GM23338 (cell line): ENCODE data around the gene PRAC1. TPM values are rescaled to one million over a fixed set of nuclear protein-coding genes. Genes with fewer than 3 reads are reported as not detected.
A peak's percentile ranks its signal among the peaks of the same experiment; 100 is the strongest.

Experiments used
- ATAC-seq: fragments of 200-7000 bp; cut with Tn5 transposase; 3 replicates; pipeline ENCODE4 v1.9.1; 2020
- DNase-seq: peaks from one replicate; pipeline ENCODE4 v3.0.0-alpha.2; 2015; ENCODE audit warnings: low spot score
- H2AFZ ChIP-seq: fragments of 200-600 bp; sonication (generic); 2 replicates; pipeline ENCODE4 v1.8.0; 2016; ENCODE audit warnings: antibody characterized with exemption, mild to moderate bottlenecking, moderate library complexity
- H3F3A ChIP-seq: fragments of 200-600 bp; sonication (generic); replicated peaks from 2 replicates; pipeline ENCODE4 v1.8.0; 2017; ENCODE audit warnings: antibody characterized with exemption, mixed run types, low read depth
- H3K27ac ChIP-seq: fragments of 200-600 bp; sonication (generic); 2 replicates; pipeline ENCODE4 v1.6.1; 2016; ENCODE audit warnings: low read depth
- H3K27me3 ChIP-seq: fragments of 200-600 bp; sonication (generic); 2 replicates; pipeline ENCODE4 v1.8.0; 2016; ENCODE audit warnings: mild to moderate bottlenecking, mixed run types, moderate library complexity; ENCODE audit not compliant: insufficient read depth
- H3K36me3 ChIP-seq: fragments of 200-600 bp; sonication (generic); 2 replicates; pipeline ENCODE4 v1.8.0; 2016; ENCODE audit warnings: mild to moderate bottlenecking; ENCODE audit not compliant: insufficient read depth
- H3K4me1 ChIP-seq: fragments of 200-600 bp; sonication (generic); 2 replicates; pipeline ENCODE4 v1.8.0; 2016; ENCODE audit warnings: mild to moderate bottlenecking, moderate library complexity; ENCODE audit not compliant: insufficient read depth
- H3K4me2 ChIP-seq: fragments of 200-600 bp; sonication (generic); 2 replicates; pipeline ENCODE4 v1.7.1; 2017; ENCODE audit warnings: mixed run types
- H3K4me3 ChIP-seq: fragments of 200-600 bp; sonication (generic); 2 replicates; pipeline ENCODE4 v1.6.1; 2016; ENCODE audit warnings: mixed run types
- H3K79me2 ChIP-seq: fragments of 200-600 bp; sonication (generic); replicated peaks from 2 replicates; pipeline ENCODE4 v1.8.0; 2017; ENCODE audit warnings: mild to moderate bottlenecking; ENCODE audit not compliant: insufficient read depth
- H3K9me2 ChIP-seq: fragments of 200-600 bp; sonication (generic); 2 replicates; pipeline ENCODE4 v1.8.0; 2017; ENCODE audit not compliant: insufficient read depth
- H4K20me1 ChIP-seq: fragments of 200-600 bp; sonication (generic); replicated peaks from 2 replicates; pipeline ENCODE4 v1.8.0; 2017; ENCODE audit warnings: mild to moderate bottlenecking; ENCODE audit not compliant: insufficient read depth
- H3K27ac Mint-ChIP-seq: 2 replicates; pipeline ENCODE4 v1.8.0; 2020; ENCODE audit warnings: inconsistent platforms, mild to moderate bottlenecking, moderate library complexity, mixed read lengths
- H3K27me3 Mint-ChIP-seq: 3 replicates; pipeline ENCODE4 v1.8.0; 2022; ENCODE audit warnings: low read depth, mild to moderate bottlenecking, moderate library complexity, mixed read lengths, inconsistent platforms; ENCODE audit not compliant: insufficient read depth, poor library complexity
- H3K36me3 Mint-ChIP-seq: 3 replicates; pipeline ENCODE4 v1.8.0; 2021; ENCODE audit warnings: low read depth, mild to moderate bottlenecking, inconsistent platforms, moderate library complexity, mixed read lengths
- H3K4me1 Mint-ChIP-seq: 3 replicates; pipeline ENCODE4 v1.8.0; 2020; ENCODE audit warnings: mild to moderate bottlenecking, inconsistent platforms, mixed read lengths
- H3K4me3 Mint-ChIP-seq: 3 replicates; pipeline ENCODE4 v1.8.0; 2021; ENCODE audit warnings: moderate library complexity, mild to moderate bottlenecking, inconsistent platforms, mixed read lengths
- H3K9me3 Mint-ChIP-seq: 3 replicates; pipeline ENCODE4 v1.8.0; 2020; ENCODE audit warnings: moderate library complexity, mild to moderate bottlenecking, inconsistent platforms, mixed read lengths
- CTCF ChIP-seq, 2 experiments: fragments of 200-600 bp in 1 of 2; sonication (generic) in 1 of 2; conservative IDR thresholded peaks; 2 replicates each; pipeline versions ENCODE4 v1.5.1 to v1.6.1; 2016 to 2017; ENCODE audit warnings: antibody characterized with exemption in 2 of 2, low read depth in 2 of 2, mild to moderate bottlenecking in 2 of 2, moderate library complexity in 1 of 2
- ETS1 ChIP-seq: IDR thresholded peaks from 2 replicates; pipeline ENCODE4 v1.6.1; 2016; ENCODE audit warnings: antibody characterized with exemption
- EZH2 ChIP-seq: fragments of 200-600 bp; sonication (generic); IDR thresholded peaks from one replicate; pipeline ENCODE4 v1.8.0; 2017; ENCODE audit warnings: antibody characterized with exemption, mild to moderate bottlenecking, low read depth; ENCODE audit not compliant: unreplicated experiment
- EZH2phosphoT487 ChIP-seq: fragments of 200-600 bp; sonication (generic); IDR thresholded peaks from one replicate; pipeline ENCODE4 v1.8.1; 2018; ENCODE audit warnings: antibody characterized with exemption; ENCODE audit not compliant: unreplicated experiment
- JUNB ChIP-seq: IDR thresholded peaks from one replicate; pipeline ENCODE4 v1.6.1; 2016; ENCODE audit warnings: antibody characterized with exemption; ENCODE audit not compliant: unreplicated experiment
- NANOG ChIP-seq: IDR thresholded peaks from 2 replicates; pipeline ENCODE4 v1.6.1; 2016; ENCODE audit warnings: antibody characterized with exemption, borderline replicate concordance
- POLR2AphosphoS5 ChIP-seq: IDR thresholded peaks from 2 replicates; pipeline ENCODE4 v1.6.1; 2016; ENCODE audit warnings: antibody characterized with exemption, low read depth
- STAT1 ChIP-seq: IDR thresholded peaks from one replicate; pipeline ENCODE4 v1.6.1; 2016; ENCODE audit warnings: antibody characterized with exemption; ENCODE audit not compliant: unreplicated experiment
- ZNF114 ChIP-seq: fragments of 250-450 bp; sonication (Bioruptor Pico); IDR thresholded peaks from 2 replicates; pipeline ENCODE4 v1.5.0; 2020; ENCODE audit warnings: mild to moderate bottlenecking, moderate library complexity
- ZNF462 ChIP-seq: fragments of 250-450 bp; sonication (Bioruptor Pico); IDR thresholded peaks from 2 replicates; pipeline ENCODE4 v1.5.0; 2020; ENCODE audit warnings: mild to moderate bottlenecking, moderate library complexity
- polyA plus RNA-seq: library from polyadenylated mRNA; unstranded; fragments of >200 nt; fragmentation: Nextera tagmentation; extraction: Ambion mirVana; gene quantifications from 2 replicates; pipeline ENCODE4 v1.2.1, GENCODE V29; 2016
- total RNA-seq: library from RNA; depleted of rRNA; stranded (reverse); fragments of >200 nt; shearing (Covaris generic); gene quantifications from 2 replicates; pipeline ENCODE4 v1.2.3, GENCODE V29; 2014

PRAC1 gene
- total and polyA plus RNA-seq, 2 experiments from 2014 or later = not detected

GRCh38 chr17:48678141-48678971 is 44.0 kb downstream of the PRAC1 start:
- Mint-ChIP-seq H3K36me3 (no peaks in the 10 kb centered on the region), H3K9me3 (no peaks in the 10 kb centered on the region), H3K4me3 (peak overlapping the region; percentile 54), H3K27me3 (peaks cover 27% of the 10 kb centered on the region), H3K27ac (no peak overlapping the region), H3K4me1 (peaks cover 3% of the 10 kb centered on the region; the same call in 1 of the 3 replicates)
- TF ChIP-seq ETS1 = no peak
- TF ChIP-seq CTCF (conservative IDR thresholded peaks at IDR 0.05; ENCODE audit: low read depth in 2 of 2) = peak; percentile 89 to 97
- TF ChIP-seq ZNF114 (CRISPR knock-in tag) = no peak
- no peaks in the 10 kb centered on the region for H4K20me1 ChIP-seq
- no peaks in the 10 kb centered on the region for H3K79me2 ChIP-seq
- peak overlapping the region; percentile 98 for H2AFZ ChIP-seq
- H3K9me2 ChIP-seq = no peaks in the 10 kb centered on the region
- H3F3A ChIP-seq = 0 out of 2 replicates have a peak, but pooled peaks cover 4% of the 10 kb centered on the region
- H3K4me1 ChIP-seq = no peaks in the 10 kb centered on the region
- H3K4me3 ChIP-seq = peak overlapping the region; percentile 57
- peaks cover 70% of the 10 kb centered on the region for H3K27me3 ChIP-seq
- ATAC-seq (peak; percentile 96), DNase-seq (peak; percentile 91)
- H3K4me2 ChIP-seq = peak overlapping the region; percentile 88
- H3K27ac ChIP-seq = no peak overlapping the region
- H3K36me3 ChIP-seq = no peaks in the 10 kb centered on the region

- Mint-ChIP-seq H3K27ac (no peak overlapping the region), H3K4me3 (no peak overlapping the region), H3K9me3 (no peaks in the 10 kb centered on the region), H3K27me3 (peaks cover 29% of the 10 kb centered on the region), H3K4me1 (peaks cover 6% of the 10 kb centered on the region; the same call in 1 of the 3 replicates), H3K36me3 (no peaks in the 10 kb centered on the region)
- ATAC-seq = no peak
- DNase-seq = peak; percentile 27
- Histone ChIP-seq H3K79me2 (no peaks in the 10 kb centered on the region), H3K27me3 (peaks cover 76% of the 10 kb centered on the region), H4K20me1 (no peaks in the 10 kb centered on the region), H3K36me3 (no peaks in the 10 kb centered on the region), H3K4me1 (no peaks in the 10 kb centered on the region), H3K4me2 (no peak overlapping the region), H3K4me3 (no peak overlapping the region), H2AFZ (no peak overlapping the region), H3K27ac (no peak overlapping the region), H3K9me2 (no peaks in the 10 kb centered on the region), H3F3A (0 out of 2 replicates have a peak, but pooled peaks cover 4% of the 10 kb centered on the region)
- TF ChIP-seq NANOG (no peak), JUNB (no peak), EZH2phosphoT487 (no peak), POLR2AphosphoS5 (no peak), ZNF462 (CRISPR knock-in tag) (no peak), EZH2 (no peak), STAT1 (no peak)
These were observed 45.3 kb downstream of the PRAC1 start for GRCh38 chr17:48676963-48677558.
